HG02973 (cell line): Measurements from ENCODE around the gene ITSN1.

Source experiments
- ATAC-seq: cut with Tn5 transposase; IDR thresholded peaks from one replicate; pipeline ENCODE4 v1.9.1; 2021; ENCODE audit warnings: moderate library complexity; ENCODE audit not compliant: unreplicated experiment

The ITSN1 gene

GRCh38 chr21:33677450-33677849 is 35.1 kb downstream of the ITSN1 start:
- no peak for ATAC-seq

- no peak for ATAC-seq
Observed at GRCh38 chr21:33680870-33681269, 38.6 kb downstream of the ITSN1 start.

- ATAC-seq, result no peak
Observed at GRCh38 chr21:33682992-33683627, 40.8 kb downstream of the ITSN1 start.

GRCh38 chr21:33684068-33684467 is 41.8 kb downstream of the ITSN1 start:
- no peak for ATAC-seq

GRCh38 chr21:33684923-33685560 is 42.7 kb downstream of the ITSN1 start:
- ATAC-seq, result no peak

GRCh38 chr21:33685613-33686197 is 43.4 kb downstream of the ITSN1 start:
- ATAC-seq, result no peak

- no peak for ATAC-seq
Observed at GRCh38 chr21:33686386-33686785, 44.1 kb downstream of the ITSN1 start.

- ATAC-seq, result no peak
Observed at GRCh38 chr21:33687634-33688033, 45.3 kb downstream of the ITSN1 start.

GRCh38 chr21:33688353-33688752 is 46.1 kb downstream of the ITSN1 start:
- no peak for ATAC-seq

- ATAC-seq, result no peak
Observed at GRCh38 chr21:33690874-33691273, 48.6 kb downstream of the ITSN1 start.

GRCh38 chr21:33691945-33692603 is 49.8 kb downstream of the ITSN1 start:
- ATAC-seq, result no peak

- ATAC-seq, result no peak
Observed at GRCh38 chr21:33695813-33696212, 53.5 kb downstream of the ITSN1 start.

- ATAC-seq, result no peak
Observed at GRCh38 chr21:33696465-33696864, 54.2 kb downstream of the ITSN1 start.

GRCh38 chr21:33698087-33698860 is 56.0 kb downstream of the ITSN1 start:
- no peak for ATAC-seq

- no peak for ATAC-seq
Observed at GRCh38 chr21:33699277-33699676, 57.0 kb downstream of the ITSN1 start.

GRCh38 chr21:33700491-33700890 is 58.2 kb downstream of the ITSN1 start:
- ATAC-seq, result no peak

- ATAC-seq, result no peak
Observed at GRCh38 chr21:33703750-33704606, 61.7 kb downstream of the ITSN1 start.

- no peak for ATAC-seq
Observed at GRCh38 chr21:33707846-33708245, 65.5 kb downstream of the ITSN1 start.

GRCh38 chr21:33708874-33709273 is 66.6 kb downstream of the ITSN1 start:
- no peak for ATAC-seq
